AG04449 (cell line): ENCODE data around the gene FRMD4A.

Experiments
- CTCF ChIA-PET: fragments of 350-600 bp; formaldehyde crosslinking; extraction: SDS; loops from one replicate; lab custom pipeline; 2021; ENCODE audit warnings: antibody characterized with exemption; lab: Yijun Ruan, JAX
- POLR2A ChIA-PET: fragments of 400-600, 350-600 bp; formaldehyde crosslinking; extraction: SDS; loops from one replicate; lab custom pipeline; 2020; ENCODE audit warnings: antibody characterized with exemption, inconsistent platforms; lab: Yijun Ruan, JAX
- DNase-seq: peaks from one replicate; pipeline ENCODE4 v3.0.0-alpha.2; 2010; ENCODE audit warnings: low read depth, low spot score
- H3K4me3 ChIP-seq: 2 replicates; pipeline ENCODE4 v1.5.1; 2011; ENCODE audit warnings: low read depth, mild to moderate bottlenecking, control low read depth, low read length
- CTCF ChIP-seq: IDR thresholded peaks from one replicate; pipeline ENCODE4 v1.5.1; 2011; ENCODE audit warnings: mild to moderate bottlenecking, moderate library complexity, low read length, control low read depth, inconsistent platforms; ENCODE audit not compliant: insufficient read depth; ENCODE audit errors: missing control alignments

Gene FRMD4A

GRCh38 chr10:14276210-14276609 is 54.5 kb downstream of the FRMD4A start:
- ChIA-PET POLR2A (no interaction called here), CTCF (no interaction called here)
- H3K4me3 ChIP-seq: no peak overlapping the region
- no peak for DNase-seq
- TF ChIP-seq CTCF: no peak

- no peak for TF ChIP-seq CTCF
- no peak for DNase-seq
- H3K4me3 ChIP-seq: no peak overlapping the region
- POLR2A ChIA-PET: no interaction called here
- CTCF ChIA-PET: interaction anchor here (0.9 kb wide), 1 partner anchor 31 kb away, joined by 3 read pairs; no protein-coding TSS in a partner anchor
These were observed 59.1 kb downstream of the FRMD4A start for GRCh38 chr10:14271621-14272020.

- DNase-seq: no peak
- no peak overlapping the region for H3K4me3 ChIP-seq
- no peak for TF ChIP-seq CTCF
- CTCF ChIA-PET: no interaction called here
- POLR2A ChIA-PET: no interaction called here
These were observed 60.4 kb downstream of the FRMD4A start for GRCh38 chr10:14270370-14270769.

- no peak overlapping the region for H3K4me3 ChIP-seq
- ChIA-PET CTCF (no interaction called here), POLR2A (no interaction called here)
- DNase-seq: no peak
- TF ChIP-seq CTCF: no peak
These were observed 65.0 kb downstream of the FRMD4A start for GRCh38 chr10:14265709-14266108.

- CTCF ChIA-PET: interaction anchor here (0.9 to 1.2 kb wide), 2 partner anchors 560 to 677 kb away, joined by 3 read pairs; no protein-coding TSS in a partner anchor
- no peak for DNase-seq
- no peak for TF ChIP-seq CTCF
- H3K4me3 ChIP-seq: no peak overlapping the region
- POLR2A ChIA-PET: no interaction called here
These were observed 67.8 kb downstream of the FRMD4A start for GRCh38 chr10:14262836-14263425.

GRCh38 chr10:14261336-14261735 is 69.4 kb downstream of the FRMD4A start:
- H3K4me3 ChIP-seq: no peak overlapping the region
- ChIA-PET CTCF (no interaction called here), POLR2A (no interaction called here)
- DNase-seq: no peak
- no peak for TF ChIP-seq CTCF
